OCI-LY3 (cell line): Measurements from ENCODE around the gene RPS6KA2.

Source experiments
- H2AFZ ChIP-seq: fragments of 200-600, 300-600 bp; shearing (Covaris generic); 2 replicates; pipeline ENCODE4 v1.6.0; 2014; ENCODE audit warnings: antibody characterized with exemption, low read depth, low read length
- H3K27ac ChIP-seq: fragments of 200-600, 300-600 bp; sonication (generic); 2 replicates; pipeline ENCODE4 v1.5.1; 2014; ENCODE audit warnings: mild to moderate bottlenecking, low read length, moderate library complexity, mixed read lengths
- H3K27me3 ChIP-seq: fragments of 200-600, 300-600 bp; sonication (generic); 2 replicates; pipeline ENCODE4 v1.6.1; 2014; ENCODE audit warnings: low read depth, low read length, mixed read lengths
- H3K36me3 ChIP-seq: fragments of 200-600, 300-600 bp; sonication (generic); replicated peaks from 2 replicates; pipeline ENCODE3; 2014; ENCODE audit warnings: low read depth, low read length, mixed read lengths
- H3K4me1 ChIP-seq: fragments of 300-600, 200-600 bp; sonication (generic); 2 replicates; pipeline ENCODE4 v1.6.1; 2014; ENCODE audit warnings: low read length, mixed read lengths
- H3K4me2 ChIP-seq: fragments of 200-600, 300-600 bp; sonication (generic); 2 replicates; pipeline ENCODE4 v1.6.1; 2014; ENCODE audit warnings: low read length, mixed read lengths
- H3K4me3 ChIP-seq: fragments of 300-600, 200-600 bp; sonication (generic); 2 replicates; pipeline ENCODE4 v1.5.1; 2014; ENCODE audit warnings: antibody characterized with exemption, mild to moderate bottlenecking, low read length, moderate library complexity
- H3K79me2 ChIP-seq: fragments of 300-600, 200-600 bp; shearing (Covaris generic); 2 replicates; pipeline ENCODE4 v1.6.1; 2014; ENCODE audit warnings: mild to moderate bottlenecking, low read length, mixed read lengths
- H3K9ac ChIP-seq: fragments of 300-600, 200-600 bp; shearing (Covaris generic); 2 replicates; pipeline ENCODE4 v1.6.0; 2014; ENCODE audit warnings: mild to moderate bottlenecking, low read length, moderate library complexity
- H3K9me3 ChIP-seq: fragments of 200-600, 300-600 bp; shearing (Covaris generic); 2 replicates; pipeline ENCODE4 v1.6.1; 2014; ENCODE audit warnings: low read length, mixed read lengths; ENCODE audit not compliant: insufficient read depth
- H4K20me1 ChIP-seq: fragments of 200-600, 300-600 bp; sonication (generic); 2 replicates; pipeline ENCODE4 v1.6.1; 2016; ENCODE audit warnings: low read length, mixed read lengths; ENCODE audit not compliant: insufficient read depth
- CTCF ChIP-seq: fragments of 200-600, 300-600 bp; sonication (generic); IDR thresholded peaks from 2 replicates; pipeline ENCODE4 v1.5.1; 2014; ENCODE audit warnings: antibody characterized with exemption, low read length, low read depth
- EZH2phosphoT487 ChIP-seq: fragments of 200-600 bp; shearing (Covaris generic); IDR thresholded peaks from 2 replicates; pipeline ENCODE4 v1.6.1; 2018; ENCODE audit warnings: antibody characterized with exemption, mixed run types, low read depth

The RPS6KA2 gene

GRCh38 chr6:166420351-166420750 is 206.7 kb downstream of the RPS6KA2 start:
- Histone ChIP-seq H3K4me2 (no peak overlapping the region), H3K27me3 (no peaks in the 10 kb centered on the region), H3K79me2 (no peaks in the 10 kb centered on the region), H3K4me3 (no peak overlapping the region), H2AFZ (no peak overlapping the region), H3K36me3 (no peaks in the 10 kb centered on the region), H3K9me3 (no peaks in the 10 kb centered on the region), H4K20me1 (no peaks in the 10 kb centered on the region), H3K9ac (no peak overlapping the region), H3K4me1 (peaks cover 8% of the 10 kb centered on the region; the same call in 1 of the 2 replicates), H3K27ac (no peak overlapping the region)
- TF ChIP-seq EZH2phosphoT487 (no peak), CTCF (no peak)

GRCh38 chr6:166419717-166420116 is 207.3 kb downstream of the RPS6KA2 start:
- peaks cover 8% of the 10 kb centered on the region; the same call in 1 of the 2 replicates for H3K4me1 ChIP-seq
- H3K9me3 ChIP-seq, result no peaks in the 10 kb centered on the region
- H3K27ac ChIP-seq, result no peak overlapping the region
- TF ChIP-seq EZH2phosphoT487 (no peak), CTCF (no peak)
- no peak overlapping the region for H3K9ac ChIP-seq
- no peaks in the 10 kb centered on the region for H4K20me1 ChIP-seq
- no peak overlapping the region for H3K4me3 ChIP-seq
- no peak overlapping the region for H2AFZ ChIP-seq
- no peaks in the 10 kb centered on the region for H3K79me2 ChIP-seq
- no peak overlapping the region for H3K4me2 ChIP-seq
- H3K27me3 ChIP-seq, result no peaks in the 10 kb centered on the region
- no peaks in the 10 kb centered on the region for H3K36me3 ChIP-seq

GRCh38 chr6:166419286-166419685 is 207.8 kb downstream of the RPS6KA2 start:
- Histone ChIP-seq H3K36me3 (no peaks in the 10 kb centered on the region), H3K9ac (no peak overlapping the region), H3K9me3 (no peaks in the 10 kb centered on the region), H3K27me3 (no peaks in the 10 kb centered on the region), H3K79me2 (no peaks in the 10 kb centered on the region), H3K27ac (no peak overlapping the region), H4K20me1 (no peaks in the 10 kb centered on the region), H3K4me2 (no peak overlapping the region), H3K4me1 (peaks cover 8% of the 10 kb centered on the region; the same call in 1 of the 2 replicates), H2AFZ (no peak overlapping the region), H3K4me3 (no peak overlapping the region)
- TF ChIP-seq EZH2phosphoT487, result no peak
- no peak for TF ChIP-seq CTCF

- no peak overlapping the region for H2AFZ ChIP-seq
- no peaks in the 10 kb centered on the region for H3K27me3 ChIP-seq
- no peak overlapping the region for H3K9ac ChIP-seq
- H4K20me1 ChIP-seq, result no peaks in the 10 kb centered on the region
- H3K36me3 ChIP-seq, result no peaks in the 10 kb centered on the region
- H3K4me1 ChIP-seq, result peaks cover 8% of the 10 kb centered on the region; the same call in 1 of the 2 replicates
- no peak overlapping the region for H3K4me2 ChIP-seq
- H3K79me2 ChIP-seq, result no peaks in the 10 kb centered on the region
- TF ChIP-seq CTCF, result no peak
- TF ChIP-seq EZH2phosphoT487, result no peak
- no peak overlapping the region for H3K27ac ChIP-seq
- H3K4me3 ChIP-seq, result no peak overlapping the region
- H3K9me3 ChIP-seq, result no peaks in the 10 kb centered on the region
These were observed 208.3 kb downstream of the RPS6KA2 start for GRCh38 chr6:166418691-166419143.
